Motor neuron (in vitro differentiated cells): ENCODE data around the gene PDYN. TPM values are rescaled to one million over a fixed set of nuclear protein-coding genes. Genes with fewer than 3 reads are reported as not detected.

Source experiments
- ATAC-seq, 8 experiments: fragments of 200-7000 bp; cut with Tn5 transposase; replicated peaks in 6 of 8; 2 replicates each; pipeline ENCODE4 v1.8.0; 2021; ENCODE audit warnings: mild to moderate bottlenecking in 8 of 8, moderate library complexity in 8 of 8
- H3K27ac ChIP-seq, 2 donors: fragments of 250-450 bp; sonication (Bioruptor Pico); 2 replicates each; pipeline ENCODE4 v1.9.0; 2021; ENCODE audit warnings: antibody characterized with exemption in 2 of 2, mild to moderate bottlenecking in 2 of 2, moderate library complexity in 1 of 2
- H3K4me1 ChIP-seq, 2 donors: fragments of 250-450 bp; sonication (Bioruptor Pico); replicated peaks in 1 of 2; 2 replicates each; pipeline ENCODE4 v1.6.1; 2021; ENCODE audit warnings: antibody characterized with exemption in 2 of 2, mild to moderate bottlenecking in 2 of 2, moderate library complexity in 1 of 2
- H3K4me3 ChIP-seq, 5 donors: fragments of 250-450 bp; sonication (Bioruptor Pico); 2 replicates each; pipeline ENCODE4 v1.9.0; 2021; ENCODE audit warnings: antibody characterized with exemption in 5 of 5, mild to moderate bottlenecking in 5 of 5, moderate library complexity in 4 of 5
- WGBS, 10 experiments: fragments of 450-650 bp; shearing (Covaris generic); methylation state at CpG; one replicate each; pipeline ENCODE4 v1.0.0; 2022; 5-methylcytosine and 5-hydroxymethylcytosine counted together
- in situ Hi-C, 9 experiments: fragments of 400-800 bp; cut with MboI; loops; one replicate each; pipeline ENCODE4 v1.15.0; 2021; ENCODE audit warnings: low sequenced_read_pairs in 9 of 9, low pct_unique_long_range_greater_than_20kb in 2 of 9; ENCODE audit not compliant: unreplicated experiment in 9 of 9
- total RNA-seq, 8 experiments: library from RNA; unstranded; fragments of 300-600 nt; gene quantifications; 2 replicates each; pipeline versions ENCODE4 v1.2.3 to v1.2.4, GENCODE V29; 2022

The PDYN gene
- total RNA-seq, 8 experiments from 2014 or later, result 0.09 to 0.10 (median 0.09) TPM; not detected in 5

DNA sequence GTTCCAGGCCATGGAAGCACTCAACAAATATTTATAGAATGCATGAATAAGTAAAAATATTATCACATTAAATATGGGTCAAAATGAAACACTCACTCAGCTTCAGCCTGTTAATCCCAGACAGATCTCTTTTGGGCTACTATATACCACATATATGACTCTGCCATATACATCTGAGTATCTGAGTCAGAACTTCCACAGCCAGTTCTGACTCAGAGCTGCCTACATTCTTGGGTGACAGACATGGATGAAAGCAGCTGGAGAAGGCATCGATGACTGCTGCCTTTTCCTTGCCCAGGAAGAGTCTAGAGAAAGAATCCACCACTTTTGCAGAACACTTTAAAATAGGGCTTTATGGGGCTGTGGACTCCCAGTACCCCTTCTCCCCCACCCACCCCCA lies 11.5 kb upstream of the PDYN start:
- ATAC-seq, result peak in 1 of 8 experiments; percentile 22
- 83 to 100% (median 100%) methylated on average over 1 of the region's 1 CpG; no CpG with 5 or more reads in 7 of the 10 experiments for WGBS, 10 experiments
- peaks cover 0 to 2% of the 10 kb centered on the region in 2 donors for H3K4me1 ChIP-seq
- H3K4me3 ChIP-seq, result no peak overlapping the region
- no peak overlapping the region for H3K27ac ChIP-seq
- in situ Hi-C loops, result no loop called here

DNA sequence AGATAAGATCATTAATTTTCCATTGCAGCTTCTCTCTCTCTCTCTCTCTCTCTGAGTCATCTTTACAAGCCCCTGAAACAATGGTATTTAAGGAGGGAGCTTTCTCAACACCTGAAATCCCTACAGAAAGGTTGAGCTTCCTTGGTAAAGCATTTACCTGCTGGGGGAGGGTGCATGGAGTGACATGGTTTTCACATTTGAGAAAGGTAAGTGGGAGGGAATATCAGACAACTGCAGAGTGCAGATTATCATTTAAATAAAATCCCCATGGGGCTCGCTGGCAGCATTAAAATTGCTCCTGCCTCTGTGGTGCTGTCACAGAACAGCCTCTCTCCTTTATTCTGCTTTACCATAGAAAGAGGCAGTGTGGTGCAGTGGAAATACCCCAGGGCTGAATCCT lies 10.3 kb upstream of the PDYN start:
- H3K4me3 ChIP-seq, result no peak overlapping the region
- ATAC-seq, result no peak
- peaks cover 0 to 2% of the 10 kb centered on the region in 2 donors for H3K4me1 ChIP-seq
- 0% methylated on average over 1 of the region's 1 CpG; no CpG with 5 or more reads in 7 of the 10 experiments for WGBS, 10 experiments
- H3K27ac ChIP-seq, result no peak overlapping the region
- in situ Hi-C loops, result no loop called here

DNA sequence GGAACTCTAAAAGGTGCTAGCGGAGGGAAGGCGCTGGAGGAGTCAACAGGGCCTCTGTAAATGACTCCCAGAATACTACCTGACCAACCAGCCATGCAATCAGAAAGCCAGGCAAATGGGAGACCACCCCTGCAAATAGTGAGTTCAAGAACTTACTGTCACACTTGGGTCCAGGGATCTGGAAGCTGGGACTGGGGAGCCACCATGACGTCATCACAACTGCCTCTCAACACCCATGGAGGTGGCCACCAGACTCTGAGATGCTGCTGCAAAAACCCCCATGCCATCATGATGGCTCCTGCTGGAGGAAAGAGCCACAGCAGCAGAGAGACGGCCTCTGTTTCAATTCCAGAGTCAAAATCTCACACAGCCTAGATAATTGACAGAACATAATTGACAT lies 8.5 kb upstream of the PDYN start:
- Histone ChIP-seq H3K4me3 (no peak overlapping the region), H3K4me1 (peaks cover 0 to 2% of the 10 kb centered on the region in 2 donors), H3K27ac (no peak overlapping the region)
- no peak for ATAC-seq
- in situ Hi-C loops, result no loop called here
- WGBS, 10 experiments, result 8 to 100% (median 35%) methylated on average over 1 to 3 of the region's 4 CpGs; no CpG with 5 or more reads in 4 of the 10 experiments

DNA sequence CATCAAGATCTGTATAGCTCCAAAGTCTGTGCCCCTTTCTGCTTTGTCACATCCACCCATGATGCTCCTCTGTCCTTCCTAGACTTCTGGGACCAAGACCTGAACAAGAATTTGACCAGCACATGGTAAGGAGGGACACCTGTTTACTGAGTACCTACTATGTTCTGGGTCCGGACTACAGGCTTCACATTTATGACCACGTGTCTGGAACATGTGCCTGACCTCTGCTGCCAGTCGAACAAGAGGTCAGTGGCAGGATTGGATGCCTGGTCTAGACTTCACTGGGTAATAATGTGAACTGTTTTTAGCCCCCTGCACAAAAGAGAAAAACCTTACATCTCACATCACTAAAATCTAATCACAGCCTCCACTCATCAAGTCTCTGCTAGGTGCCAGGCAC lies 7.3 kb upstream of the PDYN start:
- Histone ChIP-seq H3K27ac (no peak overlapping the region), H3K4me1 (no peaks in the 10 kb centered on the region), H3K4me3 (no peak overlapping the region)
- ATAC-seq, result no peak
- in situ Hi-C loops, result no loop called here
- WGBS, 10 experiments, result 0 to 76% (median 38%) methylated on average over 1 to 3 of the region's 3 CpGs; no CpG with 5 or more reads in 3 of the 10 experiments

DNA sequence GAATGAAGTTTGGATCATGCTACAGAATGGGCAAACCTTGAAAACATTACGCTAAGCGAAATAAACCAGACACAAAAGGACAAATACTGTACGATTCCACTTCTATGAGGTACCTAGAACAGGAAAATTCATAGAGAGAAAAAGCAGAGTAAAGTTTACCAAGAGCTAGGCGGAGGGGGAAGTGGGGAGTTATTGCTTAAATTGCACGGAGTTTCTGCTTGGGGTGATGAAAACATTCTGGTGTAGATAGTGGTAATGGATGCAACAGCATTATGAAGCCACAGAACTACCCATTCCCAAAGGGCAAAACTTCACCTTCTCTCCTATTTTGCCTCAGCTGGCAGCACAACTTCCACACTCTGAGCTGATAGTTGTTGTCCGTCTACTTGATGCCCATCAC lies 6.4 kb upstream of the PDYN start:
- Histone ChIP-seq H3K27ac (no peak overlapping the region), H3K4me3 (no peak overlapping the region), H3K4me1 (no peaks in the 10 kb centered on the region)
- WGBS, 10 experiments, result 0 to 90% (median 60%) methylated on average over 2 to 6 of the region's 6 CpGs
- ATAC-seq, result no peak
- in situ Hi-C loops, result no loop called here

DNA sequence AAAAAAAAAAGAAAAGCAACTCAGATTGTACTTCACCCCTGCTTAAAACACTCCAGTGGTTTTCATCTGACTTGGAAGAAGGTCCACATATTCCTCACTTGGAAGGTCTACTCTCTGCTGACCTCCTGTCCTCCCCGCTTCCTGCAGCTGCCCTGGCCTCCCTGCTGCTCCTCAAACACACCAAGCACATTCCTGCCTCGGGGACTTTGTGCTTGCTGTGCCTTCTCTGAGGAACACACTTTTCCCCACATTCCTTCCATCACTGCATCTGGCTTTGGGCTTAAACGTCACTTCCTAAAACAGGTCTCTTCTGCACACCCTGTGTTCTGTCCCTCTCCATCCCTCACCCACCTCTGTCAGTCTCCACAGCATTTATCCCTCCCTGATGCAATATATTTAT lies 4.9 kb upstream of the PDYN start:
- no peak overlapping the region for H3K4me3 ChIP-seq
- WGBS, 10 experiments, result 0 to 100% (median 56%) methylated on average over 1 to 3 of the region's 3 CpGs; no CpG with 5 or more reads in 3 of the 10 experiments
- no peak for ATAC-seq
- no peaks in the 10 kb centered on the region for H3K4me1 ChIP-seq
- H3K27ac ChIP-seq, result no peak overlapping the region
- in situ Hi-C loops, result loop anchor here in 3 of 9 experiments (25.0 kb wide), 1 partner anchor 164 kb away; no protein-coding TSS in a partner anchor

DNA sequence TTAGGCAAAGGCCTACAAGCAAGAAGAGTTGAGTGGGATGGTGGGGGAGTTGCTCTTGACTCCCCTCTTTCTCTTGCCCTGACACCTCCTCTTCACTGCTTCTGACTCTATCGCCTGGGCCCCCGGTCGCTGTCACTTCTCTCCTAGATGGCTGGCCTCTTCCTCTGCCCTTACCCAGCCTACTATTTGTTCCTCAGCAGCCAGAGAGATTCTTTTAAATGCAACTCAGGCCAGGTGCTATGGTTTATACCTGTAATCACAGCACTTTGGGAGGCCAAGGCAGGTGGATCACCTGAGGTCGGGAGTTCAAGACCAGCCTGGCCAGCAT lies 4.3 kb upstream of the PDYN start:
- ATAC-seq, result no peak
- WGBS, 10 experiments, result 36 to 93% (median 62%) methylated on average over 1 to 4 of the region's 4 CpGs; no CpG with 5 or more reads in 4 of the 10 experiments
- Histone ChIP-seq H3K4me3 (no peak overlapping the region), H3K4me1 (no peaks in the 10 kb centered on the region), H3K27ac (no peak overlapping the region)
- in situ Hi-C loops, result loop anchor here in 3 of 9 experiments (25.0 kb wide), 1 partner anchor 164 kb away; no protein-coding TSS in a partner anchor

DNA sequence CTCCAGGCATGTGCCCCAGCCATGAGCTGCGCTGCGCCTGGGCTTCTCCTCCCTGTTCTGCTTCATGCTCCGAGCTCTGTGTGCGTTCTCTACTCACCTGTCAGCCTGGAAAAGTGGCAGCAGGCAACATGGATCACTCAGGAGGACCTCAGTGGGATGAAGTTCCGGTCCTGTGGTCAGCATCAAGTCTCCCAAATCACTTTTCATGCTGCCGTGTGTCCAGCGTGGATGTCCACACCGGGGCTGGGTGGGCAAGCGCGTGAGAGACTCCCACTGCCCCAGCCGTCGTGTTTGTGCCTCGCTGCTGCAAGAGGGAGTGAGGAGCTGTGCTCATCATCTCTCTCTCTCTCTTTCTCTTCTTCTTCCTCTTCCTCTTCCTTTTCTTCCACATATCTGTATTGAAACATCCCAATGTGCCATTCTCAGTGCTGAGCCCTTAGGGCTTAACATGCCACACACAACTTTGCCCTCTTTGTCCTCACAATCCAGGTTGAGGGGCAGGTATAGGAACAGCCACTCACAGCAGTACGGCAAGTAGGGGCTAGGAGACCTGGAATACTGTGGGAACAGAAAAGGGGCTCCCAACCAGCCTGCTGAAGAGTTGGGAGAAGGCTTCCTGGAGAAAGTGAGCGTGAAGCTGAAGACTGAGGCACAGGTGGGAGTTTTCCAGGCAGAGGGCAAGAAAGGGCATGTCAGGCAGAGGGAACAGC lies 3.8 kb upstream of the PDYN start:
- Histone ChIP-seq H3K4me3 (no peak overlapping the region), H3K27ac (no peak overlapping the region), H3K4me1 (no peaks in the 10 kb centered on the region)
- in situ Hi-C loops, result loop anchor here in 3 of 9 experiments (25.0 kb wide), 1 partner anchor 165 kb away; no protein-coding TSS in a partner anchor
- WGBS, 10 experiments, result 0 to 69% (median 52%) methylated on average over 1 to 15 of the region's 15 CpGs; no CpG with 5 or more reads in 3 of the 10 experiments
- ATAC-seq, result no peak

DNA sequence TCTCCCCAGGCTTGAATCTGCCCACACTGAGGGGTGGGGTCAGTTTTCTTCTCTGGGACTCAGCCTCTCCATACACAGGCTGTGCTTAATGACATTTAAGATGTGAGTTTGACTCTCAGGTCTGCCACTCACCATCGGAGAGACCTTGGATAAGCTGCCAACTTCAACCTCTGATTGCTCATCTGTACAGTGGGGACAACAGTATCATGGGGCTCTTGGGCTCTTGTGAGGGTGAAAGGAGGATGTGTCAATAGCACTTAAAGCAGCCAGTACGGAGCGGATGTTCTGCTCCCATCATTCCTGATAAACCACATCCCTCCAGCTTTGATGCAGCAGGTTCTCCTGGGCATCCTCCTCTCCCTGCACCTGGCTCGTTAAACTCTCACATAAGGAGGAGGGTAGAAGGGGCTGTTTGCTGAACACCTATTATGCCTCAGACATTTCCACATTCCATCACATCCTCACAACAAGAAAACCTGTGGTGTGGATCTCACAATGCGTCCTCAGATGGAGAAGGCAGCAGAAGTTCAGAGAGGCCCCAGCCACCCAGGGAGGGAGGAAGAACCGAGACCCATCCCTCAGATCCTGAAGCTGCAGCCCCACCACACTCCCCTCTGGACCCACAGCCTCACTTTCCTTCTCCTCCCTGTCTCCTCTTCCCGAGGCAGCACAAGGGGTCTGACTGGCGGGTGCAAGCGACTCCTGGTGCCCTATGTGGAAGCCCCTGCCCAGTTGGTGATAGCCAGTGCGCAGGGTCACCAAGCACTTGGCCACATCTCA lies 1.9 kb upstream of the PDYN start:
- WGBS, 10 experiments, result 40 to 100% (median 81%) methylated on average over 1 to 6 of the region's 10 CpGs; no CpG with 5 or more reads in 2 of the 10 experiments
- no peak for ATAC-seq
- Histone ChIP-seq H3K27ac (no peak overlapping the region), H3K4me1 (no peaks in the 10 kb centered on the region), H3K4me3 (no peak overlapping the region)
- in situ Hi-C loops, result loop anchor here in 3 of 9 experiments (25.0 kb wide), 1 partner anchor 167 kb away; no protein-coding TSS in a partner anchor

DNA sequence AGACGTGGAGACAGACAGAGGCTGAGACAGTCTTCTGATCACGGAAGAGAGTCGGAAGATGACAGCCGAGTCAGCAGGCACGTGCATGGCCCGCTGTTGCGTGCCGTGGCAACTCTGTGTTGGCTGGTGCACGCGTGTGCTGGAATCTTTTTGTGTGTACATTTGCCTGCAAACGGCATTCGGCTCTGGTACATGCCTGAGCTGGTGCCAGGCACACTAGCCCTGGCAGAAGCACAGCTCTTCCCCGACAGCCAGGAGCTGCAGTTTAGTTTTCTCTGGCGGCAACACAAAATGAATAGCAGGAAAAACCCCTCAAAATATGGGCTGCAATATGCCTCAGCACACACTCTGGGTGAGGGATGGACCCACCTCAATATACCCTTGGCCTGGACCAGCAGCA lies 769 bp upstream of the PDYN start:
- Histone ChIP-seq H3K4me1 (no peaks in the 10 kb centered on the region), H3K4me3 (no peak overlapping the region), H3K27ac (no peak overlapping the region)
- in situ Hi-C loops, result loop anchor here in 3 of 9 experiments (25.0 kb wide), 1 partner anchor 168 kb away; no protein-coding TSS in a partner anchor
- 22 to 90% (median 67%) methylated on average over 1 to 13 of the region's 14 CpGs; no CpG with 5 or more reads in 2 of the 10 experiments for WGBS, 10 experiments
- peak in 1 of 8 experiments; percentile 33 for ATAC-seq

DNA sequence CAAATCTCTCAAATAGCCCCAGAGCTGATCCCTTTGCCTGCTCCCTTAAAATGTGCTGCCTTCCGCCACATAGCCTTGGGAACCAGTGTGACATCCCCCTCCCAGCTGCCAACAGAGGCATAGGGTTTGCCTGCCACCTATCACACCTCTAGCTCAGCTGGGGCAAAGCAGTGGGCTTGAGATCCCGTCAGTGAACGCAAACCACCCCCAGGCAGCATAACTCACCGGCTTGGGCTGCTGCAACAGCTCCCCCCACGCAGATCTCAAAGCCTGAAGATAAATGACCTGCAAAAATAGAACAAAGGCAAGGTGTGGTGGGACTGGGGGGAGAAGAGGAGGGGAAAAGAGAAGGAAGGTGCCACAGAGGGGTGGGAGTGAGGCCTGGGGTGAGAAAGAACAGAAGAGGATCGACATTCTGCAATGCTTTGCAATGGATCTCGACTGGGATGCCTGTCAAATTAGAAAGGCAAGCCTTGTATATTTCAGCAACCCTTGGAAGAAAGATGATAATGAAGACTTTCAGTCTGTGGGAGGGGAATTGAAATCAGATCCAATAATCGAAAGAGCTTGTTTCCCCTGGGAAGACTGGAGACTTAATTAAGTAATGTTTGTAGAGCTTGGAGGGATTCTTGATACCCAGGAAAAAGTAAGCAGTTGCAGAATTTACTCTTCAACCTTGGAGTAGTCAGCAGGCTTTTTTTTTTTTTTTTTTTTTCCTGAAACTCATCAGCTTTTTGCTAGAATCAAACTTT lies 1.3 kb downstream of the PDYN start:
- in situ Hi-C loops, result loop anchor here in 3 of 9 experiments (25.0 kb wide), 1 partner anchor 170 kb away; no protein-coding TSS in a partner anchor
- H3K4me3 ChIP-seq, result no peak overlapping the region
- no peak for ATAC-seq
- WGBS, 10 experiments, result 0 to 60% (median 36%) methylated on average over 1 to 7 of the region's 8 CpGs; no CpG with 5 or more reads in 3 of the 10 experiments
- H3K4me1 ChIP-seq, result no peaks in the 10 kb centered on the region
- no peak overlapping the region for H3K27ac ChIP-seq

DNA sequence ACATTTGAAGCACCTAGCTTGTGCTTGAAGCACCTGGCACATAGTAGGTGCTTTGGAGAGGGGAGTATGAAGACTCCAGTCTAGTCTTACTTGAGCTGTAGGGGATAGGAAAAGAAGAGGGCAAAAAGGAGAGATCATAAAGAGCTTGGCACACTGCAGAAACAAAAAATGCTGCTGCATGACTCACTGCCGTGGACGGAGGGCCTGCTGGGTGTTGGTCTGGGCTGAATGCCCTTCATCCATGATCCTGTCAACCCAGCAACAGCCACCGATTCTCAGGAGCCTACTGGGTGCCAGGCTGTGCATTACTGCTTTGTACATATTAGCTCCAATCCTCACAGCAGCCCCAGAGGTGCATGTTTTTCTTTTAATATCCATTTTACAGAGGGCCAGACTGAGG lies 6.0 kb downstream of the PDYN start:
- 0 to 60% (median 24%) methylated on average over 1 to 3 of the region's 3 CpGs; no CpG with 5 or more reads in 4 of the 10 experiments for WGBS, 10 experiments
- H3K4me1 ChIP-seq, result no peaks in the 10 kb centered on the region
- no peak overlapping the region for H3K27ac ChIP-seq
- peak in 1 of 8 experiments; percentile 72 for ATAC-seq
- in situ Hi-C loops, result loop anchor here in 3 of 9 experiments (25.0 kb wide), 1 partner anchor 174 kb away; no protein-coding TSS in a partner anchor
- no peak overlapping the region for H3K4me3 ChIP-seq
